Measurements from ENCODE around the gene MPZL3. TPM values are rescaled to one million over a fixed set of nuclear protein-coding genes. Genes with fewer than 3 reads are reported as not detected.
"Not testable (repeated sequence)": the region's sequence is repeated elsewhere in the genome, so short reads cannot be mapped to it uniquely, and the experiment has no call there.

Gene MPZL3
- total RNA-seq, 3 donors from 2014 or later: 0.64 to 23.0 (median 13.1) TPM

GRCh38 chr11:118184784-118185579, 67.2 kb downstream of the MPZL3 start:
- intact Hi-C loops (cut with DNase I; ENCODE audit: low total_unique reads): no loop called here
- Histone ChIP-seq H3K27ac (no peak overlapping the region), H3K9me3 (no peaks in the 10 kb centered on the region), H3K4me1 (peaks cover 0 to 5% of the 10 kb centered on the region in 2 donors), H3K36me3 (no peaks in the 10 kb centered on the region), H3K4me3 (no peak overlapping the region), H3K27me3 (no peaks in the 10 kb centered on the region)
- TF ChIP-seq POLR2AphosphoS5 (IDR thresholded peaks at IDR 0.05) (no peak), POLR2A (IDR thresholded peaks at IDR 0.05) (no peak), CTCF (IDR thresholded peaks at IDR 0.05) (no peak)
- DNase-seq (ENCODE audit: low spot score in 2 of 2): no peak

GRCh38 chr11:118183691-118184090, 68.5 kb downstream of the MPZL3 start:
- H3K9me3 ChIP-seq; H3K36me3 ChIP-seq; DNase-seq (ENCODE audit: low spot score in 2 of 2); H3K27me3 ChIP-seq; intact Hi-C loops (cut with DNase I; ENCODE audit: low total_unique reads); H3K4me3 ChIP-seq; H3K27ac ChIP-seq; H3K4me1 ChIP-seq: not testable (repeated sequence)

DNA sequence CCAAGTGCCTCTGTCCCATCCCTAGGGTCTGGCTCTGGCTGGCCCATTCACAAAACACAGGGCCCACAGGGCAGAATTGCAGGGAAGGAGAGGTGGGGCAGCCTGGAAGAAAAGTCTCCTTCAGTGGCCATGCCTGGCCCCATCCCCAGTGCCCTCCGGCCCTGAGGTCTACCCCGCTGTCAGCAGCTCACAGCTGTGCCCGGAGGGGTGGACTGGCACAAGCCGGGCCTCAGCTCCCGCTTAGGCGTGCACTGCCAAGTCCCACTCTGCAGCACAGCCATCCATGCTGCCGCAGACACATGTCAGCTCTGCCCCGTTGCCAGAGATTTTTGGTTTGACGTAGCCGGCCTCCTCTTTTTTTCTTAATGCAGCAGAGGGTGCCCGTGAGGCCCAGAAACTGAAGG, 71.9 kb downstream of the MPZL3 start:
- peak overlapping the region in 2 of 3 donors; percentile 10 to 49 for H3K4me3 ChIP-seq
- intact Hi-C loops (cut with DNase I; ENCODE audit: low total_unique reads): no loop called here
- no peak for TF ChIP-seq POLR2A (IDR thresholded peaks at IDR 0.05)
- no peak for TF ChIP-seq CTCF (IDR thresholded peaks at IDR 0.05)
- TF ChIP-seq POLR2AphosphoS5 (IDR thresholded peaks at IDR 0.05): no peak
- peaks cover 0 to 5% of the 10 kb centered on the region in 2 donors for H3K4me1 ChIP-seq
- no peaks in the 10 kb centered on the region for H3K27me3 ChIP-seq
- no peaks in the 10 kb centered on the region for H3K9me3 ChIP-seq
- peak in 1 of 2 donors; percentile 41 for DNase-seq (ENCODE audit: low spot score in 2 of 2)
- peak overlapping the region; percentile 61 to 74 for H3K27ac ChIP-seq
- no peaks in the 10 kb centered on the region for H3K36me3 ChIP-seq

GRCh38 chr11:118176778-118177134, 75.4 kb downstream of the MPZL3 start:
- Histone ChIP-seq H3K4me1 (peaks cover 3 to 5% of the 10 kb centered on the region in 2 donors), H3K9me3 (no peaks in the 10 kb centered on the region), H3K4me3 (no peak overlapping the region), H3K36me3 (no peaks in the 10 kb centered on the region), H3K27ac (no peak overlapping the region), H3K27me3 (no peaks in the 10 kb centered on the region)
- no peak for DNase-seq (ENCODE audit: low spot score in 2 of 2)
- no peak for TF ChIP-seq POLR2A (IDR thresholded peaks at IDR 0.05)
- no peak for TF ChIP-seq CTCF (IDR thresholded peaks at IDR 0.05)
- no peak for TF ChIP-seq POLR2AphosphoS5 (IDR thresholded peaks at IDR 0.05)
- intact Hi-C loops (cut with DNase I; ENCODE audit: low total_unique reads): no loop called here

Other genes starting within 250 kb of the MPZL3 start
- under 1 TPM in 1 of 3 donors, not detected in 2; 0.98 TPM for gene TMPRSS4, start 175.3 kb downstream of the MPZL3 start, total RNA-seq
- not detected for gene SMIM35, start 165.4 kb downstream of the MPZL3 start, total RNA-seq
- 1 to 10 TPM; 3.3 to 7.9 (median 3.7) TPM for gene SCN4B, start 99.5 kb downstream of the MPZL3 start, total RNA-seq
- under 1 TPM; under 0.01 to 0.88 (median 0.16) TPM for gene SCN2B, start 75.7 kb downstream of the MPZL3 start, total RNA-seq
- 10 to 100 TPM in 2 of 3 donors, 1 to 10 TPM in 1; 2.3 to 16.0 (median 15.7) TPM for gene JAML, start 27.4 kb downstream of the MPZL3 start, total RNA-seq
- 10 to 100 TPM in 2 of 3 donors, 1 to 10 TPM in 1; 4.6 to 73.1 (median 70.7) TPM for gene MPZL2, start 11.9 kb upstream of the MPZL3 start, total RNA-seq
- 1 to 10 TPM in 2 of 3 donors, under 1 TPM in 1; 0.66 to 6.0 (median 2.1) TPM for gene CD3E, start 52.4 kb upstream of the MPZL3 start, total RNA-seq
- 1 to 10 TPM; 2.6 to 4.8 (median 3.5) TPM for gene CD3D, start 90.3 kb upstream of the MPZL3 start, total RNA-seq
- gene CD3G, start 92.0 kb upstream of the MPZL3 start, total RNA-seq: 100 to 1,000 TPM in 1 of 3 donors, 1 to 10 TPM in 1, under 1 TPM in 1; 0.80 to 122 (median 1.2) TPM
- gene UBE4A, start 107.2 kb upstream of the MPZL3 start, total RNA-seq: 10 to 100 TPM; 39.0 to 51.5 (median 51.5) TPM
- 10 to 100 TPM; 45.1 to 66.4 (median 56.0) TPM for gene ATP5MG, start 149.2 kb upstream of the MPZL3 start, total RNA-seq
- gene KMT2A, start 184.1 kb upstream of the MPZL3 start, total RNA-seq: 10 to 100 TPM; 67.4 to 100.0 (median 79.6) TPM